ENCODE measurements around the gene LRRC27.

Gene LRRC27

DNA sequence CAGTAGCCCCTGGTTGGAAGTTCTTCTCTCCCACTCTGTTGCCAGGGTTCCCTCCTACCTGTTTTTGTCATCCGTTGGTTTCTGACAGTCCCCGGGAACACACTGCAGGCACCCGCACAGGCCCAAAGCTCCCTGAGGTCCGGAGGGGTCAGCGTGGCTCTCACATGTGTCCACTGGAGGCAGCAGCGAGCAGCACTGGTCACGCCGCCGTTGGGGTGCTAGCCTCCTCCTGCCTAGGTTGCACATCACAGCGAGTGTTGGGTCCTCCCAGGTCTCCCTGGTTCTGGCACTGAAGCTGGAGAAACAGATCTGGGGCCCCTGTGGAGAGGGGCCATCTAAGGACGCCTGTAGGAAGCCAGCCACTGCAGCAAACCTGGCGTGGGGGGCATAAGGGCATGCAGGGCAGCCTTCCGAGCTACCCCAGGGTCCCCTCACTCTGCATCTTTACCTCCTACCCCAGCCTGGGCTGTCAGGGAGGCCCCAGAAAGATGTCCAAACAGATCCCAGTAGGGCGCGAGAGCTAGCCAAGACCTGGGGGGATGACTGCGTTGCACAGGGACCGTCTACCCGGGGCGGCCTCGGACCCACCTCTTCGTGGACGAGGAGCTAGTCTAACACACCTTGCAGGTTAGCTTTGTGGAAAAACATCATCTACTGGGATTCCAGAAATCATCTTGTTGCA lies 28.9 kb downstream of the LRRC27 start:
- DNase-seq = no peak

DNA sequence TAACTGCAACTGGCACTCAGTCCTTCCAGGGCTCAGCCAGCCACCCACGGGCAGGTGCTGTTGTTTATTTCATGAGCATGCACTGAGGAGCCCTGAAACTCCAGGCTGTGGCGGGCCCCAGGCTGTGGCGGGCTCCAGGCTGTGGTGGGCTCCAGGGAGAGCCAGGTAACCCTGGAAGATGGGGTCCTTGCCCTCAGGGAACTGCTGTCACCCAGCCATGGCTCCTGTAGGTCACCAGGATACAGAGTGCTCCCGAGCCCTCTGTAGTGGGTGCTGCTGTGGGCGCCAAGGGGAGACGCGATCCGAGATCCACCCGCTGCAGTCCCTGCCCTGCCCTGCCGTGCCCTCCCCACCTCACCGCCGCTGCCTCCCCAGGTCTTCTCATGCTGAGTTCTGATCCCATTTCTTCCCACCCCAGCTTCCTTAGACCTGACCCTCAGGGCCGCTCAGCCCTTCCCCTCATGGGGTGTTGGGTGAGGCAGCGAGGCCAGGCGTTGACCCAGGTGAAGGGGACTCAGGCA lies 29.6 kb downstream of the LRRC27 start:
- DNase-seq = no peak

DNA sequence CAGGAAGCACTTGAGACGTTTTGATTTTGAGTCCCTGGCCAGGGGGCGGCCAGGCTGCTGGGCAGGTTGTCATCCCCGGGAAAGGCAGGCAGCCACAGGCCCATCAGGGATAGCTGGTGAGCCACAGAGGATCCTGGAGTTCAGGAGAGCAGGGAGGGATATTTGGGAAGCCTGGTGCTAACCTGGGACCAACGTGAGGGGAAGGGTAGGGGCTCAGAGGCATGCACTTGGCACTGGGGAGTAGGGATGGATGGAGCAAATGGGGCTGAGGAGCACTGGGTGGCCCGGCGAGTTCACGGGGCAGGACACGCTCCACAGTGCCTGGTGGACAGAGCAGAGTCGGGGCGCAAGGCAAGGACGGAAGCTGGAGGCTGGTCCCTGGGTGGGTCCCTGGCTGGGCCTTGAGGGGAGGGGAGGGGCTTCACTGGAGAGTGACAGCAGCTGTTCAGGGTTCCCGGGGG lies 30.2 kb downstream of the LRRC27 start:
- no peak for DNase-seq

DNA sequence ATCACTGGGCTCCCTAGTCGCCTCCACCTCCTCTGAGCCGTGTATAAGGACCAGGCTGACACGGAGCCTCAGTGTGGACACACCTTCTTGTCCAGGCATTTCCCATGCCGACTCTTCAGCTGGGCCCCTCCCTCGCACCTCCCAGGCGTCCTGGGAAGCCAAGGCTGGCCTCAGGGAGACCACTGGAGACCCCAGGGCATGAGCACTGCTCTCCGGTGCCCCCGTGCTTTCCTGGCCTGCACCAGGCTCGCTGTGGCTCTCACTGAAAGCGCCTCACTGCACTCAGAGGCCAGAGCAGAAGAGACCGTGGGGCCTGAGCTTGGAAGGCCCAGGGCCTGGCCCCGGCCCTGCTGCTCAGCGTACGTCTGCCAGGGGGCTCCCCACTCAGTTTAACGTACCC lies 31.4 kb downstream of the LRRC27 start:
- no peak for DNase-seq

DNA sequence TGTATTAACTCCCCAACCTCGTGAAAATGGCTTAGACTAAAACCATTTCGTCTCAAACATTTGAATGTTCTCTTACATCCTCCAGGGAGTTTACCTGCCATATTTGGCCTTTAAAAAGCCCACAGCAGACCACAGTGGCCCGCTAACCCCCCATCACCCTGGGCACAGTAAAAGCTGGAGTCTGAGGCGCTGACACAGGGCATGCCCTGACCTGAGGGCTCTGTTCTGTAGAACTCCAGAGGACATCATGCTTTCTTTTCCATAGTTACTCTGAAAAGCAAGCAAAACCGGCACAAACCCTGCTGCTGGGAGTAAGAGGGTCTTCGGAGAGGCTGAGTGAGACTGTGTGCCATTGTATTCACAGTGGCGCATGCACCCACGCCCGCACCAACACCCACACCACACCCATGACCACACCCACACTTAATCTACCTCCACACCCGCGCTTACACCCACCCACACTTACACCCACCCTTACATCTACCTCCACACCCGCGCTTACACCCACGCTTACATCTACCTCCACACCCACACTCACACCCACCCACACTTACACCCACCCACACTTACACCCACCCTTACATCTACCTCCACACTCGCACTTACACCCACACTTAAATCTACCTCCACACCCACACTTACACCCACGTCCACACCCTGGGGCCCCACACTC lies 32.1 kb downstream of the LRRC27 start:
- DNase-seq = no peak

DNA sequence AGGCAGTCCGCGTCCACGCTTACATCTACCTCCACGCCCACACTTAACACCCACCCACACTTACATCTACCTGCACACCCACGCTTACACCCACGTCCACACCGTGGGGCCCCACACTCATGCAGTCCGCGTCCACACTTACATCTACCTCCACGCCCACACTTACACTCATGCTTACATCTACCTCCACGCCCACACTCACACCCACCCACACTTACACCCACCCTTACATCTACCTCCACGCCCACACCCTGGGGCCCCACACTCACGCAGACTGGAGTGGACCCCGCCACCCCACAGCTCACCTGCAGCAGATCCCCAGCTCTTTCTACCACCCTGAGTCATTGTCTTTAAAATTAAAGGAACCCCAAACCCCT lies 32.6 kb downstream of the LRRC27 start:
- DNase-seq = no peak

DNA sequence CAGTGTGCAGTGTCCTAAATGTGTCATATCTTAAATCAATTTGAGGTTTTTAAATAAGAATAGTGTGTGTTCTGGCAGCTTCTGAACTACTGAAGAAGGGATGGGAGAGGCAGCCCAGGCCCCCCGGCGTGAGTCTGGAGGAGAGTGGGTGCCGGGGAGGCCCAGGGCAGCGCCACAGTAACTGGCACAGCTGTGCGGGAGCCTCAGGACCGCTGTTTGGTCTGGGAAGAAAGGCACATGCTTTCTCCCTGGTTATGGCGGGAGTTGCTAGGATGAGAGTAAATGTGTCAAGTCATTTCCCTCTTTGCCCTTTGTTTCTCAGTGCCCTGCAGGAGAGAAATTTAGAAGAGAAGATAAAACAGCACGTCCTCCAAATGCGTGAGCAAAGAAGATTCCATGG lies 33.1 kb downstream of the LRRC27 start:
- no peak for DNase-seq

DNA sequence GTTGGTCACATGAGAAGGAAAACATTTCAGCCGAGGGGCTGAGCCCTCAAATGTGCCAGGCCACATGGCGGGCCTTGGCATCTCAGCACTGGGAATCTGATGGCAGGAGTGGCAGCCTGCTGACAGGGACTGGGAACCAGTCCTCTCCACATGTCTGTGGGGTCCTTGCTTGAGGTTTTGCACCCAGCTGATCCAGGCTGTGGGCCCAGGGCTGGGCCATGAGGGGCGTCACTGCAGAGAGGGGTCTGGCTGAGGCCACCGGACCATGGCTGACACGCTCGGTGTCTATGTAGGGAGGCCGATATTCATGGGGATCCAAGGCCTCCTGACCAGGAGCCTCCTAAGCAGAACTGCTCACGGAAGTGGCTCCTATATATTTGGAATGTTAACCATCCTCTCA lies 34.0 kb downstream of the LRRC27 start:
- DNase-seq = no peak

DNA sequence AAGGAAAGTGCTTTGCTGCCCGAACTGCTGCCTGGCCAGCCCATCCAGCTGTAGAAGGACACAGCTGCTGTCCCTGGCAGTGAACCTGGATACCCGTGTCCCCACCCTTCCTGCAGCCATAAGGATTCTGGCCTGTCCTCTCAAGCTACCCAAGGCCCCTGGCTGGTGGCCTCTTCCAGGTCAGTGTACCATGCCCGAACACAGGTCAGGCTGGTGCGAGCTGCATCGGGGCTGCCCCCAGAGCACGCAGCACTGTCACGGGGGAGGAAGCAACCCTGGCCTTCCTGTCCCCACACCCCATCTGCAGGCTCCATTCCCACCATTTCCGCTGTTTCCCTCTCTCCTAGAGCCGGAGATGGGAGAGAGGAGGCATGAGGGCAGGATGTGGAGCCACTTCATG lies 34.5 kb downstream of the LRRC27 start:
- no peak for DNase-seq

DNA sequence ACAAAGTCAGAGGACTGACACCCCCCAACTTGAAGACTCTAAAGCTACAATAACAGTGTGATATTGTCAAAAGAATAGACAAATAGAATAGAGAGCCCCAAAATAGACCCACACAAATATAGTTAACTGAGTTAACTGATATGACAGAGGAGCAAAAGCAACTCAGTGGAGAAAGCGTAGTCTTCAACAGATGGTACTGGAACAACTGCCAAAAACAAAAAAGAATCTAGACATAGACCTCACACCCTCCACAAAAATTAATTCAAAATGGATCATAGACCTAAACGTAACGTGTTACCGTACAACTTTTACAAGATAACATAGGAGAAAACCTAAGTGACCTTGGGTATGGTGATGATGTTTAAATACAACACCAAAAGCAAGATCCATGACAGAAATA lies 36.4 kb downstream of the LRRC27 start:
- DNase-seq = no peak

DNA sequence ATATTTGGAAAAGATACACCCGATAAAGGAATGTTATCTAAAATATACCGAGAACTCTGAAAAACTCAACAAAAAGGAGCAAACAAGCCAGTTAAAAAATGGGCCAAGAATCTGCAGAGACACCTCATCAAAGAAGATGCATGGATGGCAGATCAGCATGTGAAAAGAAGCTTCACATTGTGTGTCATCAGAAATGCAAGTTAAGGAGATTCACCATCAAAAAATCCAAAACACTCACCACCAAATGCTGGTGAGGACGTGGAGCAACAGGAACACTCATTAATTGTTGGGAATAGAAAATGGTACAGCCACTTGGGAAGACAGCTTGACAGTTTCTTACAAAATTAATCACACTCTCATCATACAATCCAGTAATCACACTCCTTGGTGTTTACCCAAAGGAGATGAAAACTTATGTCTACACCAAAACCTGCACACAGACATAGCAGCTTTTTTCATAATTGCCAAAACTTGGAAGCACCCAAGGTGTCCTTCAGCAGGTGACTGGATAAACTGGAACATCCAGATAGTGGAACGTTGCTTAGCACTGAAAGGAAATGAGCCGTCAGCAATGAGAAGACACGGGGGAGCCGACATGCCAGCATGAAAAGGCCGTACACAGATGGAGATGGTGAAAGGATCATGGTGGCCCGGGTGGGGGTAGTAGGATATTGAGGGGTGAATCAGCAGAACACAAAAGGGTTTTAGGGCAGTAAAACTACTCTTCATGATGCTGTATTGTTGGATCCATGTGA lies 37.1 kb downstream of the LRRC27 start:
- no peak for DNase-seq

DNA sequence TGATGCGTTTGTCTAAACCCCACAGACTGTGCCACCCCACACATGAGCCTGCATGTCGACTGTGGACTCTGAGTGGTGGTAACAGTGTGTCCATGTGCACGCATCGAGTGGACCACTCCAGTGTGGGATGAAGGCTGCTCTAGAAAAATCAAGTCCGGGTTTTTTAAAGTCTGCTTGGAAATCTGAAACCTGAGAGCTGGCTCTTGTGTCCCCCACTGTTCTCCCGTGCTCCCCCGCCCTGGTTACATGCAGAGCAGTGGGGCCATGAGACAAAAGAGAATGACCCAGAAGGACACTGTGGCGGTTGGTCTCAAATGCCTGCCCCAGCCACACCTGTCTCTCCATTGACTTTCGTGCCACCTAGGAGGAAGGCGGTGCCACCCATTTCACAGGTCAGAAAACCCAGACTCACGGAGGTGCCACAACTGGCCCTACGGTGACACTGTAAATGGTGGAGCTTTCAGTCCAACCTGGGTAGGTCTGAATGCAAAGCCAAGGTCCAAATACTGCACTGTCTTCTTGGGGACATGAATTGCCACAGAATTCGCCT lies 37.7 kb downstream of the LRRC27 start:
- no peak for DNase-seq

DNA sequence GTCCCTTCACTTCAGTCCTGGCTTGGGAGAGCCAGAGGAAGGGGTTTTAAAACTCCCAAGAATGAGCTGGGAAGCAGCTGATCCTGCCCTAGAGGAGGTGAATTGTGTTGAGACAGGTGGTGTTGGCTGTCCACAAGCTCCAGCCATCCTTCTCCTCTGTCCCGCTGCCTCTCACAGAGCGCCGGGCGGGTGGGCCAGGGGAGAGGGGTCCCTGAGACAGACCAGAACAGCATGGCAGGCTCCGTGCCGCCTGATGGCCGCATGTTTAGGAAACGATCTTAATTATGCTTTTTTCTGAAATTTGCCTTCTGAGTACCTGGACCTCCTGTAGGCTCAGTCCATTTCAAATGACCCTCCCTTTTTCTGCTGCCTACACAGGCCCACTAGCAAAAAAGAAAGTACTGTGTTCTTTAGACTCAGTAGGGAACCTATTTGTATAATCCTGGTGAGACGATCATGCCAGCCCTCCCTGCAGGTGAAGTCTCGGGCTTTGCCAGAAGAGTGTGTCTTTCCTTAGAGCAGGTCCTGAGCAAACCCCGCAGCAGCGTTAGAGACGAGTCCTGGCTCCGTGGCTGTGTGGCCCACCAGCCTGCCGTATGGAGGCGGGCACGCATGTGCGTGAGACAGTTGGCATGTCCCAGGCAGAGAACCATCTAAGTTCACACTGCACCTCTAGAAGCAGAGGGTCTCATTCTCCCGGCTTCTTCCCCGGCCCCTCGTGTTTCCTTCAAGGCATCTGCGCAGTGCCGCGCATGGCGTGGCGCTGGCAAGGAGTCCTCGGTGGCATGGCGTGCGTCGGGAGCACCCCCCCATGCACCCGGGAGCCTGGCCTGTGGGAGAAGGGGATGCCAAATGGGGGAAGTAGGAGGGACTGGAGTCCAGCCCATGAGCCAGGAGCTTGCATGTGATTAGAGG lies 38.7 kb downstream of the LRRC27 start:
- no peak for DNase-seq

DNA sequence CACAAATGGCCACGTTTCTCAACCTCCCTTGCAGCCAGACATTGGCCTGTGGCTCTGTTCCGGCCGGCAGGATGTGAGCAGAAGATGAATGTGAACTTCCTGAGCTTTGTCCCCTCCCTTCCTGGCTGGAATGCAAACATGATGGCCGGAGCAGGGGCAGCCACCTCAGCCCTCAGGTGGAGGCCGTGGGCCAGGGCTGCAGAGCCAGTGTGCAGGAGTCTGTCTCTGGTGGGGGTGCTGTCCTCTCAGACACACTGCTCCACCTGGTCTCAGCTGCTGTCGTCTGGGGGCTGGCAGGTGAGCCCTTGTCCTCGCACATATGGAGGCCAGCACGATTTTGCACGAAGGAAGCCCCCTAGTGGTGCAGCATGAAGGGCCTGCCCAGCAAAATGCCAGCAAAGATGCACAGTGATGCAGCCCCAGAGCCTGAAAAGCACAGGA lies 39.7 kb downstream of the LRRC27 start:
- no peak for DNase-seq

DNA sequence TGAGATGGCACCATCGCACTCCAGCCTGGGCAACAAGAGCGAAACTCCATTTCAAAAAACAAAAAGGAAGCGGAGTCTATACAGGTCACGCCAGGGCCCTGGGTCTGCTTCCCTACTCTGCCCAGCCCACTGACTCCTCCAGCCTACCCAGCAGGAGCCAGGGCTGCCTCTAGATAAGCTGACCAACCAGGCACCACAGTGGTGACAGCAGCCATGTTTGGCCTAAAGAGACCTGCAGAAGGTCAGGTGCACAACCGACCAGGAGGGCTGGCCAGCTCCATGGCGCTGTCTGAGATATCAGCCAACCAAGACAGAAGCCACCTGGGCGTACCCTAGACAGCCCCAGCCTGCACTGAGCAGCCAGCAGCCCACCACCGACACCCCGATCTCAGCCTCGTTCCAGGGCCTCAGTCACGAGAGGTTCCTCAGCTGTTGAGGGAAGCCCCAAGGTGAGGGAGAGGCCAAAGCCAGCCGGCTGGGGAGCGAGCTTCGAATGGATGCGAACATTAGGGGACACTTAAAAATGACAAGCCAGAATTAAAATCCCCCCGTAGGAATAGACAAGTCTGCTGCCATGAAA lies 40.6 kb downstream of the LRRC27 start:
- DNase-seq = no peak

DNA sequence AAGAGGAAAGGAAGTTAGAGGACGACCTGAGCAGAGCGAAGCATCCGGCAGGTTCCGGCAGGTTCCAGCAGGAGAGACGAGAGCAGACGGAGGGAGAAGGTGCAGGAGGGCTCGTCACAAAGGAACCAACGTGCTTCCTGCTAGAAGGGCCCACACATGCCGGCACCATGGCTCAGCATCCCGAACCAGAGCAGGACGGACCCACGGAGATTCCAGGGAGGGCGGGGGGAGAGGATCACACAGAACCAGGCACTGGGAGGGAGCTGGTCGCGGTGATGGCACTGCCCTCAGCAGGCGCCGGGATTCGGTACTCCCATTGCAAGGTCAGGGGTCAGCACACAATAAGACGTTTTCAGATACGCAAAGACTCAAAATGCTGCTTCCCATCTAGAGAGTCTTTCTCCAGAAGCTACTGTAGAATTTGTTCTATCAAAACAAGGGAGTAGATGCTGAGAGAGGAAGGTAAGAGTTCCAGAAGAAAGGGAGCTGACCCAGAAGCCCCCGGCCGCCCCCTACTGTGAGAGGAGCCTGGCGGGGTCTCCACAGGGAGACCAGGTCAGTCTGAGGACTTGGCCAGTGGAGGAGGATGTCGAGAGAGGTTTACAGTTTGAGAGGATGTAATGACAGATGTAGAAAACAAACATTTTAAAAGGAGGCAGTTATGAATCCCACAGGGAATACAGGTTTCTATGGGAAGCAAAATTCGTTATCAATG lies 41.4 kb downstream of the LRRC27 start:
- DNase-seq = no peak

DNA sequence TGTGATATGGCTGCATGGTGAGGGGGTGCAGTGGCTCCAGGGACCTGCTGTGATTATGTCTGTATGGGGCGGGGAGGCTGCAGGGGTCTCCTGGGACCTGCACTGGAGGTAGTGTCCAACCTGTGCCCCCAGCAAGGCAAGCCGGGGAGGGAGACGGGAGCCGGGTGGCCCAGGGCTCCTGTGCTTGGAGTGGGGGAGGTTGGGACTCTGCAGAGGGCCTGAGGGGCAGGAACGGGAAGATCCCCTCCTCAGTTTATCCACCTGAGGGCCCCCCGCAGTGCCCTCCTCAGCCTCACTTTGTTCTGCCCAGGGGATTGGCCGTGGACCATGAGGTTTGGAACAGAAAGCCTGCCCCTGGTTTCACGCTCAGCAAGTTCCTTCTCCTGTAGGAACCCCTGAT lies 42.2 kb downstream of the LRRC27 start:
- no peak for DNase-seq

DNA sequence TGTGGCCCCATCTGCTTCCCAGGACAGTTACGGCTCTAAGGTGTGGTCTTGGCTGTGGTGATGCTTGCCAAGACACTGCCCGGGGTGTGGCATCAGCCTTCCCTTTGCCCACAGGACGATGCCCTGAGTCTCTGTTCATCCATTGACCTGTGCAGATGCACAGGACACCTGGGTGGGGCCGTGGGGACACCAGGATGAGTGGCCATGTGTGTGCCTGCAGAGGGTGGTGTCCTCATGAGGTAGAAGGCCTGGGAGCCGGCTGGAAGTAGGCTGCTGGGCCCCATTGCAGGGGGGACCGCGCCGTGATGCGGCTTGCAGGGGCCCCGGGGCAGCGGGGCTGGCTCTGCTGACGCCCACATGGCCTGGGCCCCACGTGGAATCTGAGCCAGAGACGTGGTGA lies 42.6 kb downstream of the LRRC27 start:
- no peak for DNase-seq

DNA sequence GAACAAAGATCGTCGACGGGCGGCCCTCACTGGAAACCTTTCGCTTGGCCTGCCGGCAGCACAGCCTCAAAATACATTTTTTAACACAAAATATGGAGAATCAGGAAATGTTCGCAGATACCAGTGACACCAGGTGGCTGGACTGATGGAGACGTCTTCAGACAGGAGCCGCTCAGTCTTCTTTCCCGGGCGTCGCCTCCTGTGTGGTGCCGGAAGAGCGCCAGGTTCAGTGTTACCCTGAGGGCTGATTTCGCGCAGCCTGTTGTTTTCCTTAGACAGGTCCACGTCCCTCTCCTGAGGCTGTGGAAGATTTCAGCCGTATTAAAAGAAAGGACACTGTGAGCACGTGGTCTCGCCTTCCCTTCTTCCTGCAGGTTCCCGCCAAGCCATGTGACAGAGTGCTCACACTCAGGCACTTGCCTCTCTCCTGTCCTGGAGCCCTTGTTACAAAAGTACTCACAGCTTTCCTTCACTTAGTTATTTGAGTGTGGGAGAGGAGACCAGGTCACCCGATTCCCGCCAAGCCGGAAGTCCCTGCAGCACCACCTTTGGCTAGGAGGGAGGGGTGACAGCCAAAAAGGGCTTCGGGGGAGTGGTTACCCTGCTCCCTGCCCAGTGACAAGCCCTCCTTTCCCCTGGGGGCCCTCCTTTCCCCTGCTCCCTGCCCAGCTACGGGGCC lies 43.3 kb downstream of the LRRC27 start:
- DNase-seq = no peak

DNA sequence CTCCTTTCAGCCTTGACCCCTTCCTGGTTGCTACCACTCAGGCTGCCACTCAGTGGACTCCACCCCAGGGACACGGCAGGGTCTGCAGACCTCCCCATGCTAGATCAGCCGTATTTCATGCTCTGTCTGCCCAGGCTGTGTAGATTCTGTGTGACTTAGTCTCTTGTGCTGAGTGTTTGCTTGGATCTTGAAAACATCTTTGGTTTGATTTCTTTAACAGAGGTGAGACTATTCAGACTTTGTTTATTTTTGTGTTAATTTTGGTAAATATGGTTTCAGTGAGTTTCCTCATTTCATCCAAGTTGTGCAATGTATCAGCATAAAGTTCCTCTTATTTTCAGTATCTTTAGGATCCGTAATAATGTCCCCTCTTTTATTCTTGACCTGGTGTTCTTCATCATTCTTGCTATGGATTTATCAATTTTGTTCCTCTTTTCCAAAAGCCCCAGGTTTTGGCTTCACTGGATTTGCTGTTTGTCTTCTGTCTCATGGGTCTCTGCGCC lies 43.9 kb downstream of the LRRC27 start:
- no peak for DNase-seq

Data from GF-D8 (cell line).